Cortex of kidney (tissue), 1 donor: Measurements from ENCODE around the gene UGT8.
"Not testable (repeated sequence)": the region's sequence is repeated elsewhere in the genome, so short reads cannot be mapped to it uniquely, and the experiment has no call there.

Experiments used
- DNase-seq: peaks from one replicate; lab custom pipeline; 2025; lab: John Stamatoyannopoulos, UW

The UGT8 gene

GRCh38 chr4:114606245-114606644 lies 7.6 kb downstream of the UGT8 start:
- DNase-seq, result no peak

- no peak for DNase-seq
Observed at GRCh38 chr4:114607056-114607455, 8.4 kb downstream of the UGT8 start.

GRCh38 chr4:114613560-114613959 lies 15.0 kb downstream of the UGT8 start:
- DNase-seq, result no peak

DNA sequence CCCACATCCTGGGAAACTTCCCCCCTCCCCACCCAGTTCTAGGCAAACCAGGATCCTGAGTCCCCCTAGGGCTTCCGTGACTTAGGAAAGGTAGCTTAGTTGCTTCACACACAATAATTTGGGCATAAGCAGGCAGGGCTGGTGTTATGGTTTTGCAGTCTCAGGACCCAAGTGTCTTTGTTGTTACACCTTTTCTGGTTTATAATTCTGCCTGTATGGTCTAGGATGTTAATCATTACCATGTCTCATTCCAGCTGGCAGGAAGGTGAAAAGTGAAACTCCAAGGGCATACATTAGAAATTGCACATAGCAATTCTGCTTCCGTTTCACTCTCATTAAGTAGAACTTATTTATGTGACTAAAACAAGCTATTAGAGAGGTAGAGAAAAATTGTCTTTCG lies 16.8 kb downstream of the UGT8 start:
- no peak for DNase-seq

GRCh38 chr4:114616036-114616435 lies 17.4 kb downstream of the UGT8 start:
- not testable (repeated sequence) for DNase-seq

GRCh38 chr4:114626196-114626595 lies 27.6 kb downstream of the UGT8 start:
- no peak for DNase-seq

DNA sequence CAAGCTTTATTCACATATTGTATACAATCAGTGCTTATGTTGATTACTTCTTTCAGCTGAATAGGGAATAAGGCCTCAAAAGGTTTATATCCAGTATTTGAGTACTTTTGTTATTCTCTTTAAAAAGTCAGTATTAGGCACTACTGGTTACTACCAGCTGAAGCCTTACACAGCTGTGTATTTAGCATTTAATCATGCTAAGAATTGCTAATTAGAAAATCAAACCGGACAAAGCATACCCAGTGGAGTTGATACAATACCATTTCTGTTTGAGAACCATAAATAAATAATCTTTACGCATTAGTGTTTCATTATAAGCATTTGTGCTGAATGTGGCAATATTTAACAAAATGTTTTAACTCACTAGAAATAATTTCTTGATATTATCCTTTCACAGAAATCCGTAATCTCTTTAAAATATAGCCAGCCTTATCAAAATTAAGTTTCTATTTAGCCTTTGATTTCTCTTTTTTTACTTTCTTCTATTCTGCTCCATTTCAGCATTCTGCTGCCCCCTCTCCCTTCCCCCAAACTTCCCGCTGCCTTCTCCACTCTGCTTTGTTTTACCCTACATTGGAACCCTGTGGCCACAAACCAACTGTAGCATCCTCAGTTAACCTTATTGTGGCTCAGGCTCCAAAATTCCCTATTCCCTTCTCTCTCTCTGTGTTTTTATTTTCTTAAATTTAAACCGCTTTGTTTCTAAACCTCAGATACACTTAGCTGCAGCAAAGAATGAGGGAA lies 37.8 kb downstream of the UGT8 start:
- DNase-seq, result no peak

DNA sequence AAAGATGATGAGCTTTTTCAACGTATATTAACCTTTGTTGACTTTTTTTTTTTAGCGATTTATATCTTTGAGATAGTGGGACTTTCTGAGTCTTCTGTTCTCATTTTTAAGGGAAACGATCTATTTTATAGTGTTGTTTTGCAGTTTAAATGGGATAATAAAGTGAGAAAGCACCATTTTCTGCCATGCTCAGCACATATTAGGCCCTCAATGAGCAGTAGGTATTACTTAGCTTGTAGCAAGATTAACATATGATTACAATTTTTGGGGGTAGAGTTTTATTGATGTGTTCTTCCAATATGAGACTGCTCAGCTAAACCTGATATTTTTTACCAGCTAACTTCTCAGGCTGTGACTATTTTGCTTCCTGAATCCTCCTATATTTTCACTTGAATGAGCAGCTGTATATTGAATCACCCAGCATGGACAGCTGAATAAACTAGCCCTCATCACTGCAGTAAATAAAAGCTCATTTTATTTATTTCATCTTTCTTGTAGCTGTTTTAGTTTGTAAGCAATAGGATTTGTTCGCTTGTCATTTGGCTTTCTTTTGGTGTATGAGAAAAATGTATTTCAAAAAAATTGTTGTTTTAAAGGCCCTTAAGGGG lies 43.7 kb downstream of the UGT8 start:
- no peak for DNase-seq

DNA sequence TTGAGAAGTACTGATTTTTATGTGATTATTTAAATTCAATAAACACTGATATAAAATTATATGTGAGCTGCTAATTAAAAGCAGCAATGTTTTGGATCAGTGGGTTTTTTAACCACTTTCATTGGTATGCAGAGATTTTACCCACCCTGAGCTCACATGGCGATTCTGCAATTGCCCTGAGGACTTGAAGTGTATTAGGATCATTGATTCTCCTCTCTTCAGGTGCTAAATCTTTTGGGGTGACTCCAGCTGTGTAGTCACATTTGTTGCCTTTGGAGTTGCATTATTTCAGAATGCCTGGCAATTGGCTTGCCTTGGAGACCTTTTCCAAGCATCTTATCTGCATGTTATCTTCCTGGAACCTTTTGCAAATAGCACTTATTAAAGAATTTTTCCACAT lies 51.3 kb downstream of the UGT8 start:
- no peak for DNase-seq

DNA sequence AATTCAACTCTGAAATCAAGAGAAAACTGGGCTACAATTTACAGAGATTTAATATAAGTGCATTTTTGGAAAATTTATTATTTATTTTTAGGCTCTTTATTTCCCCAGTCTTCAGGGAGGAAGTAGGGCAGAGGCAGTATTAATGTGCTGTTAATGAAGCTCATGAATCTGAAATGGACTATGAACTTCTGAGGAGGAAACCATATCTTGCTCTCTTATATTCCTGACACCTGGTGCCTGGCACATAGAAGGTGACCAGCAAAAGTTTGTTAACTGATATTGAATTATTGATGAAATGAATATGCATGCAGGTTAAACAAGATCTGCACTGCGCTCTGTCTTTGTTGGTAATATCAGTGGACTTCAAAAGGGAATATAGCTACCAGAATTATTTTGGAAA lies 55.1 kb downstream of the UGT8 start:
- no peak for DNase-seq

DNA sequence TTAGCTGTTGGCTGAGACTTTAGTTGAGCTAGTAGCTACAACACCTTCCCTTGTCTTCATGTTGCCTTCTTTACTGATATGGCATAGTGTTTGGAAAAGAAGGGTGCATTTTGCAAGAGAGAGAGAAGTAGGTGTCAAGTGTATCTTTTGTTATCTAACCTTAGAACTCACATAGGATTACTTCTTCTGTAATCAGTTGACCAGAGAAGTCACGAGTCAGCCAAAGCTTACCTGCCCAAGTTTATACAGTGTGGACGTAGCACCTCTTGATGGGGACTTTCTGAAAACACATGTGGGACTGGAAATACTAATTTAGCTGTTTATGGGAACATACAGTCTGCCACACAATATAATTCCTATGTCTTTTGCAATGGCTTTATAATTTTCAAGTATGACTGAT lies 56.0 kb downstream of the UGT8 start:
- no peak for DNase-seq

GRCh38 chr4:114658179-114658578 lies 59.6 kb downstream of the UGT8 start:
- DNase-seq, result no peak

- no peak for DNase-seq
Observed at GRCh38 chr4:114658776-114659175, 60.2 kb downstream of the UGT8 start.

DNA sequence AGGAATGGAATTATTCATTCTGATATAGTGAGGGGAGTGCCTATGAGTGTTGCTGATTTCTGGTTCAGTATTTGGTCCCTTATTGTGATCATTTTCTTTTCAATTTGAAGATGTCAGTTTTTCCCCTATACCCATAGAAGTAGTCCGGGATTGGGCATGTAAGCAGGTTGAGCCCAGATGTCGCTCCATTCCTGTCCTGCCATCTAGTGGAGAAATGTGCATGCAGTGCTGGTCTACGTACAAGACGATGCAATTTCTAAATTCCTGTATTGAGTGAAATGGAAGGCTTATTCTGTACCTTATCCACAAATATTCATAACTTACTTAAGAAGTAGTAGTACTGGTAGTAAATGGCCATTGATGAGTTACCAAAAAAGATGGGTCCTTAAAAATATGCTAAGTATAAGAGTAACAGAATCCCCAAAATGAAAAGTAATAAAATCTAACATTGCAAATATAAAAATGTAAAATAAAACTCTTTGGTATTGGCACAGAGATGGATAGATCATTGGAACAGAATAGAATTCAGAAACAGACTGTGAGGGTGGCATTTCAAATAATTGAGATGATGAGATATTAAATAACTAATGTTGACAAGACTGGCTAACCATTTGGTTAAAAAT lies 60.9 kb downstream of the UGT8 start:
- DNase-seq, result no peak

DNA sequence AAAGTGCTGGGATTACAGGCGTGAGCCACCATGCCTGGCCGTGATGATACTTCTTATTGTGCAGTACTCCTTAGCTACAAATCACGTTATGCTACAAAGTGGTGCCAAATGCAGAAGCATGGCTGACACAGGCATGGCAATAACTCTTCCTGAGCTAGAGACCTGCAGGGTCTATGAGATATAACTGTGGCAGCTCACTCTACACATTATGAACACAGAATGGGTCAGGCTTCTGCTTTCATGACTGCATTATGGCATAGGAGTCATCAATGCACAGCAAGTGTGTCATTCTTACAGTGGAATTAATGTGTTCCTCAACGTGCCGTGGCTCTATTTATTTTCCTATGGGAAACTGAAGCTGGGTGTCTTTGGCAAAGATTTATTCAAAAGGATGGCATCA lies 64.5 kb downstream of the UGT8 start:
- no peak for DNase-seq

DNA sequence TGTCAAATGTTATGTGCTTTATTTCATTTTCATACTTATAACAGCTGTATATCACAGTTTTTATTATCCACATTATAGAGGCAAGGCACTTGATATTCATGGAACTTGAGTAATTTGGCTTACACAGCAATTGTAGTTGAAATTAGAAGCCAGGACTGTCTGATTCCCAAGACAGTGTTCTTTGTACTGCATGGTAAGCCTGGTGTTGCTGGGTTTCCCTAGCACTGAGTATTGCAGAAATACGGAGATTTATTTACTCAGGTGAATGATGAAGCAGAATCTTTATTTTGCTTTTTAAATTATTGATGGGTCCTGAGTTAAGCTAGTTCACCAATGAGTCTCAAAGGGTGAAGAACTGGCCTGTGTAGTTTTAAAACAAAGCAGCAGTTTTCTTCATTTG lies 70.0 kb downstream of the UGT8 start:
- DNase-seq, result no peak

DNA sequence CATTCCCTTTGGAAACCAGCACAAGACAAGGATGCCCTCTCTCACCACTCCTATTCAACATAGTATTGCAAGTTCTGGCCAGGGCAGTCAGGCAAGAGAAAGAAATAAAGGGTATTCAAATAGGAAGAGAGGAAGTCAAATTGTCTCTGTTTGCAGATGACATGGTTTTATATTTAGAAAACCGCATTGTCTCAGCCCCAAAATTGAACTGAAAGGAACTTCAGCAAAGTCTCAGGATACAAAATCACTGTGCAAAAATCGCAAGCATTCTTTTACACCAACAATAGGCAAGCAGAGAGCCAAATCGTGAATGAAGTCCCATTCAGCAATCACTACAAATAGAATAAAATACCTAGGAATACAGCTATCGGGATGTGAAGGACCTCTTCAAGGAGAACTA lies 72.1 kb downstream of the UGT8 start:
- not testable (repeated sequence) for DNase-seq

DNA sequence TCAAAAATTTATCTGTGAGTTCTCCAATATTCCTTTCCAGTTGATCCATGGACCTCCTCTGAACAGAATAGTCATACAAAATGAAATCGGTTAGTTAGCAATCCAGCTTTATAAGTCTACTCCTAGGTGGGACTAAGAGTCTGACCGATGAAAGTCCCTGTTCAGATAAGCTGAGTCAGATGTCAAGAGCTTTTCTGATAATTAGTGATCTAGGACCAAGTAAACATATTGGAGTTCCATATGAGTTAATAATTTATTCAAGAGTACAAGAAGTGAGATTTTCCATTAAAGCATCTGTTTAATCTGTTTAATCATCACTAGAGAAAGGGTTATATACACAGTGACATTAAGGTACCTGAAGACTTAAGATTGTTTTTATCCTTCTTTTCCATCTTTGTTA lies 74.7 kb downstream of the UGT8 start:
- DNase-seq, result no peak

- no peak for DNase-seq
Observed at GRCh38 chr4:114674080-114674479, 75.5 kb downstream of the UGT8 start.

DNA sequence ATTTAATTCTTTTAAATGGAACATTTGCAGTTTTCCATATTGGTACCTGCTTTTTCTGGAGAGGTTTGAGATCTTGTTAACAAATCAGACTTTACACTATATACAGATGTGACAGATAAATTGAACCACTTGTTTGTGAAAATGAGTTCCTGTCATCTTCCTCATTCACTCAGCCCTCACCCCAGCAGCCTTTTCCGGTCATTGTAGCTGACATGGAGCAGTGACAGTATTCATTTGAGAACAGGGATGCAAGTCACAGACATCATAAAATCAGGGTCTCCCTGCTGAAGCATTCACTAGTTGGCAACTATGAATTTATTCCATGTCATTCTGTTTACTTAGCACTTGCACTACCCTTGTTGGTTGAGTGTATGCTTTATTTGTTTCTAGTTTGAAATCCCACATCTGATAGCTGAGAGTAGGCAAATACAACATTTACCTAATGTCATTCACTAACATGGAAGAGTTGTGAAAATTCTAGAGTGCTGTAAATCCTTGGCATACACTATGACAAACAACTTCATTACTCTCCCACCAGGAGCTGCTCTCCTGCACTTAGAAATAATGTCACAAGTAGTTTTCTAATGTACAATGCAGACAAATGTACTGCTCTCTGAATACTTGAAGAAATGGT lies 78.9 kb downstream of the UGT8 start:
- no peak for DNase-seq

GRCh38 chr4:114684462-114684861 lies 85.9 kb downstream of the UGT8 start:
- no peak for DNase-seq

DNA sequence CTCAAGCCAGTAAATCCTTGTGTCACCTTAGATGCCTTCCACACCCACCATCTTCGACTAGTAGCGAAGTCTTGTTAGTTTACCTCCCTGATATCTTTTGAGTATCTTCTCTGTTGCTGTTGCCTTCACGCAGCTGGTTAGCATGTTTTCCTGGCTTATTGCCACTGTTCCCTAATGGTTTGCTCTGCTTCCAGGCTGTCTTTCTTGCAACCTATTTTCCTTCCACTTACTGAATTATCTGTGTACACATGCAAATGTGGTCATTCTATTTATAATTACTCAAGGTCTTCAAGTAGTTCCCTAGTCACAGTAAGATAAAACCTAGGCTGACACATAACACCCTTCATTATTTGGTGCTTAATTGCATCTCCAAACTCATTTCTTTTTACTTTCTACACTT lies 89.5 kb downstream of the UGT8 start:
- DNase-seq, result no peak

- no peak for DNase-seq
Observed at GRCh38 chr4:114690571-114690970, 92.0 kb downstream of the UGT8 start.
